ENCODE results near the gene CACNA2D3. TPM values are rescaled to one million over a fixed set of nuclear protein-coding genes. Genes with fewer than 3 reads are reported as not detected.

CACNA2D3 gene
- total RNA-seq, 6 experiments from 2014 or later, result 0.14 to 0.23 (median 0.19) TPM; not detected in 2

- DNase-seq, result no peak
- no peak overlapping the region for H3K27ac Mint-ChIP-seq
These were observed 597.6 kb downstream of the CACNA2D3 start for GRCh38 chr3:54719914-54720313.

GRCh38 chr3:54720604-54721003 lies 598.3 kb downstream of the CACNA2D3 start:
- no peak overlapping the region for H3K4me3 Mint-ChIP-seq
- TF ChIP-seq CTCF (IDR thresholded peaks at IDR 0.05), result no peak
- H3K27ac Mint-ChIP-seq, result no peak overlapping the region
- no peaks in the 10 kb centered on the region for H3K4me1 Mint-ChIP-seq (ENCODE audit: low read depth)
- H3K27me3 Mint-ChIP-seq (ENCODE audit: insufficient read depth), result no peaks in the 10 kb centered on the region
- DNase-seq, result no peak
- peaks cover 28% of the 10 kb centered on the region for H3K9me3 Mint-ChIP-seq
- no peaks in the 10 kb centered on the region for H3K36me3 Mint-ChIP-seq (ENCODE audit: low read depth)

More at GRCh38 chr3:54719914-54720313, 597.6 kb downstream of the CACNA2D3 start:
- peaks cover 21% of the 10 kb centered on the region for H3K9me3 Mint-ChIP-seq
- no peak overlapping the region for H3K4me3 Mint-ChIP-seq
- TF ChIP-seq CTCF (IDR thresholded peaks at IDR 0.05), result no peak
- H3K27me3 Mint-ChIP-seq (ENCODE audit: insufficient read depth), result no peaks in the 10 kb centered on the region
- no peaks in the 10 kb centered on the region for H3K36me3 Mint-ChIP-seq (ENCODE audit: low read depth)
- H3K4me1 Mint-ChIP-seq (ENCODE audit: low read depth), result no peaks in the 10 kb centered on the region

- Mint-ChIP-seq H3K4me1 (ENCODE audit: low read depth) (no peaks in the 10 kb centered on the region), H3K36me3 (ENCODE audit: low read depth) (peaks cover 5% of the 10 kb centered on the region; the same call in 1 of the 2 replicates), H3K4me3 (no peak overlapping the region), H3K27me3 (ENCODE audit: insufficient read depth) (no peaks in the 10 kb centered on the region; the same call in 1 of the 2 replicates), H3K27ac (no peak overlapping the region), H3K9me3 (peaks cover 23% of the 10 kb centered on the region)
- DNase-seq, result no peak
- TF ChIP-seq CTCF (IDR thresholded peaks at IDR 0.05), result no peak
These were observed 609.5 kb downstream of the CACNA2D3 start for GRCh38 chr3:54731732-54732445.

GRCh38 chr3:54733106-54734006 lies 611.0 kb downstream of the CACNA2D3 start:
- DNase-seq, result no peak
- no peak for TF ChIP-seq CTCF (IDR thresholded peaks at IDR 0.05)
- no peaks in the 10 kb centered on the region; the same call in 1 of the 2 replicates for H3K36me3 Mint-ChIP-seq (ENCODE audit: low read depth)
- peaks cover 10% of the 10 kb centered on the region for H3K9me3 Mint-ChIP-seq
- no peak overlapping the region for H3K27ac Mint-ChIP-seq
- no peak overlapping the region for H3K4me3 Mint-ChIP-seq
- H3K27me3 Mint-ChIP-seq (ENCODE audit: insufficient read depth), result no peaks in the 10 kb centered on the region; the same call in 1 of the 2 replicates
- no peaks in the 10 kb centered on the region for H3K4me1 Mint-ChIP-seq (ENCODE audit: low read depth)

GRCh38 chr3:54736459-54736858 lies 614.1 kb downstream of the CACNA2D3 start:
- H3K9me3 Mint-ChIP-seq, result peaks cover 20% of the 10 kb centered on the region
- H3K4me1 Mint-ChIP-seq (ENCODE audit: low read depth), result no peaks in the 10 kb centered on the region
- H3K36me3 Mint-ChIP-seq (ENCODE audit: low read depth), result no peaks in the 10 kb centered on the region
- H3K27ac Mint-ChIP-seq, result no peak overlapping the region
- TF ChIP-seq CTCF (IDR thresholded peaks at IDR 0.05), result no peak
- DNase-seq, result no peak
- H3K4me3 Mint-ChIP-seq, result no peak overlapping the region
- H3K27me3 Mint-ChIP-seq (ENCODE audit: insufficient read depth), result no peaks in the 10 kb centered on the region; the same call in 1 of the 2 replicates
